Urinary bladder (tissue), 4 donors: ENCODE measurements around the gene NCAM1. TPM values are rescaled to one million over a fixed set of nuclear protein-coding genes. Genes with fewer than 3 reads are reported as not detected.

ENCODE experiments used
- DNase-seq: peaks from one replicate; pipeline ENCODE4 v3.0.0-alpha.2; 2015; ENCODE audit errors: extremely low spot score
- H3K27ac ChIP-seq: one replicate; pipeline ENCODE4 v1.5.1; 2013; ENCODE audit warnings: low read depth, mild to moderate bottlenecking, moderate library complexity
- H3K36me3 ChIP-seq: one replicate; pipeline ENCODE4 v1.6.1; 2013; ENCODE audit warnings: mild to moderate bottlenecking, moderate library complexity; ENCODE audit not compliant: insufficient read depth
- H3K4me1 ChIP-seq: one replicate; pipeline ENCODE4 v1.6.1; 2013; ENCODE audit warnings: mild to moderate bottlenecking, moderate library complexity; ENCODE audit not compliant: insufficient read depth
- H3K4me3 ChIP-seq: one replicate; pipeline ENCODE4 v1.5.1; 2013; ENCODE audit warnings: low read depth, low read length
- WGBS: extraction: QIAGEN DNeasy Blood & Tissue Kit; methylation state at CpG from one replicate; pipeline ENCODE4 v1.1.7; 2013; 5-methylcytosine and 5-hydroxymethylcytosine counted together
- polyA plus RNA-seq: library from polyadenylated mRNA; stranded (reverse); fragments of 200-250 nt; gene quantifications from one replicate; pipeline ENCODE4 v1.2.3, GENCODE V29; 2013
- total RNA-seq: library from RNA; depleted of rRNA; stranded (reverse); fragments of >200 nt; gene quantifications from one replicate; pipeline ENCODE4 v1.2.3, GENCODE V29; 2014
- donor health status: healthy with polysubstance abuse.
- donor health status: healthy.

Gene NCAM1
- total and polyA plus RNA-seq, 2 donors = 79.1 to 114 TPM

- H3K36me3 ChIP-seq = no peaks in the 10 kb centered on the region
- H3K4me1 ChIP-seq = no peaks in the 10 kb centered on the region
- DNase-seq = no peak
- no peak overlapping the region for H3K4me3 ChIP-seq
- 93% methylated on average over 4 of the region's 4 CpGs for WGBS
- H3K27ac ChIP-seq = no peak overlapping the region
Measured at GRCh38 chr11:113059548-113059947, 98.3 kb downstream of the NCAM1 start.

GRCh38 chr11:113065330-113065729 lies 104.1 kb downstream of the NCAM1 start:
- H3K36me3 ChIP-seq = no peaks in the 10 kb centered on the region
- no peak overlapping the region for H3K4me3 ChIP-seq
- 72% methylated on average over 1 of the region's 1 CpG for WGBS
- H3K4me1 ChIP-seq = no peaks in the 10 kb centered on the region
- no peak for DNase-seq
- H3K27ac ChIP-seq = no peak overlapping the region

GRCh38 chr11:113072237-113072858 lies 111.1 kb downstream of the NCAM1 start:
- Histone ChIP-seq H3K4me1 (no peaks in the 10 kb centered on the region), H3K36me3 (no peaks in the 10 kb centered on the region), H3K4me3 (no peak overlapping the region), H3K27ac (no peak overlapping the region)
- DNase-seq = no peak
- 43% methylated on average over 5 of the region's 5 CpGs for whole genome bisulfite sequencing

DNA sequence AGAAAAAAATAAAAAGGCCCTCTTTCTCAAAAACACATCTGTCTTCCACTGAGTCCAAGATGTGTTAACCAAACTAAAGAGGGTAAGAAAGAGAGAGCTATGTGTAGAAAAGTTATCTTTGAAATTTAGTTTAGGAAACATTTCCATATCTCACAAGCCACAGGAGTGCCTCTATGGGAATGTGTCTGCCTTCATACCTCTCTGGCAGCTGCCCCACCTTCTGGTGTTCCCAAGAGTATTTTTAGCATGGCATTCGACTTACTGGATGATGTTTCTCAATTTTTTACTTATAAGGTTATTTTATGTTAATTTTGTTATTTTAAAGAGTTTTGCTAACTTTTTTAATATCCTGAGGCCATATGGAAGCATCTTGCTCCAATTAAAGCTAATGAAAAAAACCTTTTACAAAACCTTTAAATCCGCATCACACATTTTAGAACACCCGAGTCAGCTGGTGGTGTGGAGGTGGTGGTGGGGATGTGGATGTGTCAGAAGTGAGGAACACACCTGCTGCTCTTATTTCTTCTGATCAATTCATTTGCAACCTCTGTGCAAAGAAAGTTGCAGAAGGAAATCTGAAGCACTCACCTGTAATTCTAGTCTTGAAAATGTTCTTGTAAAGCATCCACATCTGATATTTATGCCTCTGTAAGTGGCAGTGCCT lies 112.2 kb downstream of the NCAM1 start:
- Histone ChIP-seq H3K27ac (no peak overlapping the region), H3K4me1 (no peaks in the 10 kb centered on the region), H3K4me3 (no peak overlapping the region), H3K36me3 (no peaks in the 10 kb centered on the region)
- 76% methylated on average over 3 of the region's 3 CpGs for whole genome bisulfite sequencing
- no peak for DNase-seq

DNA sequence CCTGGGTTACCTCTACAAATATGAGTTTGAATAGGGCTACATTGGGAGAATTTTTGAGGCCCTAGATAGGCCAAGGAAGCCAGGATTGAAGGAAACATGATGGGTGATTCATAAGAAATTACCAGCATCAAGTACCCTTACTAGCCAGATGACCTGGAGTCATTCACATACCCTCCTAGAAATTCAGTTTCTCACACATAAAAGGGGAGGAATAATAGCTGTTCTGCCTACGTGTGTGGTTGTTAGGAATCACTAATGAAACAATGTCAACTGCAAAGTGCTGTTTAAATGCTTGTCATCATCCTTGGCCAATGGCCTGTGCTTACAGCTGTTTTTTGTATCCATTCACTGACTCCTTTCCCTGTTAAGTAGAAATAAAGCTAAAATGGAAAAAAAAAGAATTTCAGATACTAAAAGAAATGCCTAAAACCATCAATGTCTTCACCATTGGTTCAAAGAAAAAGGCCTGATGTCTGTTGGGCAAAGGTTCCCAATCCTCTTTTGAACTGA lies 114.4 kb downstream of the NCAM1 start:
- 40% methylated on average over 1 of the region's 1 CpG for WGBS
- no peak overlapping the region for H3K27ac ChIP-seq
- no peak overlapping the region for H3K4me3 ChIP-seq
- no peak for DNase-seq
- H3K36me3 ChIP-seq = no peaks in the 10 kb centered on the region
- H3K4me1 ChIP-seq = no peaks in the 10 kb centered on the region

DNA sequence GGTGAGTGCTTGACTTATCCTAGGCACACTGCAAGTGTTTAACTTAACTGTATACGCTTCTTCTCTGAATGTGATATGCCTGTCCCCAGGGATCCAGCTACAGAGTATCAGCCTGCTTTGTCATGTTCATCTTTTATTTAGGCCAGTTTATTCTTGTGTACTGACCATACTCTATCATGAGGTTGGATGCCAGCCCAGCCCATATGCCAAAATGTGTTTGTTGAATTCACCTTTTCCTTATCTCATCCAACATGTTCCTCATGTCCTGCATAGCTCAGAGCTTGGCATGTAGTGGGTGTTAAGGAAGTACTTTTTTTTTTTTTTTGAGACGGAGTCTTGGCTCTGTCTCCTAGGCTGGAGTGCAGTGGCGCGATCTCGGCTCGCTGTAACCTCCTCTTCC lies 116.2 kb downstream of the NCAM1 start:
- Histone ChIP-seq H3K27ac (no peak overlapping the region), H3K4me1 (no peaks in the 10 kb centered on the region), H3K4me3 (no peak overlapping the region), H3K36me3 (no peaks in the 10 kb centered on the region)
- DNase-seq = no peak
- 85% methylated on average over 6 of the region's 6 CpGs for WGBS

GRCh38 chr11:113082341-113082955 lies 121.2 kb downstream of the NCAM1 start:
- WGBS = 85% methylated on average over 12 of the region's 12 CpGs
- Histone ChIP-seq H3K36me3 (no peaks in the 10 kb centered on the region), H3K27ac (no peak overlapping the region), H3K4me3 (no peak overlapping the region), H3K4me1 (no peaks in the 10 kb centered on the region)
- DNase-seq = no peak

GRCh38 chr11:113083571-113083970 lies 122.4 kb downstream of the NCAM1 start:
- Histone ChIP-seq H3K4me1 (no peaks in the 10 kb centered on the region), H3K4me3 (no peak overlapping the region), H3K36me3 (no peaks in the 10 kb centered on the region), H3K27ac (no peak overlapping the region)
- DNase-seq = no peak
- WGBS = 75% methylated on average over 3 of the region's 3 CpGs

DNA sequence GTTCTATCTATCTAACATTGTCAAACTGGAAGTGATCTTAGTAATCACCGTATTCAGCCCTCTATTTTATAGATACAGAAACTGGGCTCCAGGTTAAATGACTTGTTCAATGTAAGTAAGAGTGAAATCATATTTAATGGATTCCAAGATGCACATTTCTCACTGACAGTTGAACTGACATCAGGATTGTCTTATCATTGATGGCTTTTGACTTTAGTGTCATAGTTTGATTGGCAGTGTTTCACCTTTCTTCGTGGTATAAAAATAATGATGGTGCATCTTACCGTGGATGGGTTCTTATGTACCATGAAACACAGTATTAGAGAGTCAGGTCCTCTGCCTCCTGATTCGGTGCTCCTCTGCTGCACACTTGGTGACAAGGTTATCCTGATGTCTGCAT lies 123.1 kb downstream of the NCAM1 start:
- 95% methylated on average over 4 of the region's 4 CpGs for WGBS
- no peak for DNase-seq
- no peak overlapping the region for H3K4me3 ChIP-seq
- H3K27ac ChIP-seq = no peak overlapping the region
- no peaks in the 10 kb centered on the region for H3K4me1 ChIP-seq
- H3K36me3 ChIP-seq = no peaks in the 10 kb centered on the region

- 59% methylated on average over 3 of the region's 3 CpGs for WGBS
- H3K4me3 ChIP-seq = no peak overlapping the region
- DNase-seq = no peak
- no peaks in the 10 kb centered on the region for H3K36me3 ChIP-seq
- H3K27ac ChIP-seq = no peak overlapping the region
- no peaks in the 10 kb centered on the region for H3K4me1 ChIP-seq
Measured at GRCh38 chr11:113085446-113085845, 124.2 kb downstream of the NCAM1 start.

- Histone ChIP-seq H3K4me3 (no peak overlapping the region), H3K36me3 (no peaks in the 10 kb centered on the region), H3K4me1 (no peaks in the 10 kb centered on the region), H3K27ac (no peak overlapping the region)
- 86% methylated on average over 4 of the region's 4 CpGs for WGBS
- no peak for DNase-seq
Measured at GRCh38 chr11:113087706-113088105, 126.5 kb downstream of the NCAM1 start.

DNA sequence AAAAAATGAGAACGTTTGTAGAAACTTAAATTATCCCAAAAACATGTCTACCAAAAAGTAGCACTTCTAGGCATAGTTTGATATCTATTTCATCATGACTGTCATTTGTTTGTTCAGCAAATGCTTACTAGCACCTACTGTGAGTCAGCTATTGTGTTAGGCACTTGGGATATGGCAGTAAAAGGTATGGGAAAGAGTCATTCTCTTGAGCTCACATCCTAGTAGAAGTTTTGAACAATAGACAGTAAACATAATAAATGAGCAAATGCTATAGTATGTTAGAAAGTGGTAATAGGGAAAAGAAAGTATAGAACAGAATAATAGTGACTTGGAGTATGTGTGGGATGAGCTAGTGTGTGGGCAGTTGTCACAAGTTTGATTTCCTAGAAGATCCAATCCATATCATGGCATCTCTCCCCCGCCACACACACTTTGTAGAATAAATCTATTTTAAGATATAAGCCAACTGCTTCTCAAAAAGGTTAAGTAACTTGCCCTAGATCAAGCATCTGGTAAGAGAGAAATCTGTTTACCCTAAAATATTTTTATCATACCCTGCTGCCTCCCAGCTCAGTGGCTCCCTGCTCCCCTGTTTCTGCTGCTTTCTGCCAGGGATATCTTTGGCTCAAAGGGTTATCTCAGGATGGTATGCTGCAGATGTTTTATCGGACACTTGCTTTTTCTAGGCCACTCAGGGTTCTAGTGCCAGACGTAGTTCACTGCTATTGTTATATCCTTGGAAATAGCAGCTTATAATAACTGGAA lies 129.7 kb downstream of the NCAM1 start:
- WGBS = 56% methylated on average over 4 of the region's 4 CpGs
- no peak overlapping the region for H3K27ac ChIP-seq

DNA sequence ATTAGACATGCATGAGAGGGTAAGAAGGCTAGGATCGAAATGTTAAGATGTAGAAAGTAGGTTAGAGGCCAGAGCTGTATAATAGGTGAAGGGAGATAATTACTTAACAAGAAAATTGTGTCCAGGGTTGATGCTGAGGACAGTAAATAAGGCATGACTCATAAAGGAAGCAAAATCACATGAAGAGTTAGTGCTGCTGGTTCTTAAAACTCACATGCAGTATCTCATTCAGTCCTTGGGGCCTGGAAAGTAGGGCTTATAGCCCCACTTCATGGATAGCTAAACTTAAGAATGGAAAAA lies 130.2 kb downstream of the NCAM1 start:
- H3K4me1 ChIP-seq = no peaks in the 10 kb centered on the region
- H3K36me3 ChIP-seq = no peaks in the 10 kb centered on the region
- no peak for DNase-seq
- no peak overlapping the region for H3K27ac ChIP-seq
- WGBS = 36% methylated on average over 1 of the region's 1 CpG
- no peak overlapping the region for H3K4me3 ChIP-seq

More for the DNA sequence above, 129.7 kb downstream of the NCAM1 start:
- no peaks in the 10 kb centered on the region for H3K4me1 ChIP-seq
- no peak for DNase-seq
- no peaks in the 10 kb centered on the region for H3K36me3 ChIP-seq
- H3K4me3 ChIP-seq = no peak overlapping the region

DNA sequence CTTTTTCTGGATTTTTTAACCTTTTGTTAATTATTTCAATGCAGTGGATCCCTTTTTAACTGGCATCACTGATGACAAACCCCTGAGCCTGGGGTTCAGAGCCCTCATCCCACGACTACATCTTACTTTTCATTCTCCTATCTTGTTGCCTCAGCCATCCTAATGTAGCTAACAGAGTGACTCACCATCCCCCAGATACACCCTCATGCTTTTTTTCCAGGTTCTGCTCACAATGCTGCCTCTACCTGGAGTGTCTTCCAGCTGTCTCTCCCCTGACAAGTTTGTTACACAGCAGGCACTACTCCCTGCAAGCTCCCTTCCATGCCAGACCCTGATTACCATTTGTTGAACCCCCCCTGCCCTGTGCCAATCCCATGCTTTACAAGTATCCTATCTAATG lies 135.4 kb downstream of the NCAM1 start:
- H3K27ac ChIP-seq = no peak overlapping the region
- H3K4me1 ChIP-seq = no peaks in the 10 kb centered on the region
- H3K36me3 ChIP-seq = no peaks in the 10 kb centered on the region
- WGBS = 69% methylated on average over 1 of the region's 1 CpG
- no peak for DNase-seq
- H3K4me3 ChIP-seq = no peak overlapping the region
